ENCODE results near the gene MSX2.

The MSX2 gene

DNA sequence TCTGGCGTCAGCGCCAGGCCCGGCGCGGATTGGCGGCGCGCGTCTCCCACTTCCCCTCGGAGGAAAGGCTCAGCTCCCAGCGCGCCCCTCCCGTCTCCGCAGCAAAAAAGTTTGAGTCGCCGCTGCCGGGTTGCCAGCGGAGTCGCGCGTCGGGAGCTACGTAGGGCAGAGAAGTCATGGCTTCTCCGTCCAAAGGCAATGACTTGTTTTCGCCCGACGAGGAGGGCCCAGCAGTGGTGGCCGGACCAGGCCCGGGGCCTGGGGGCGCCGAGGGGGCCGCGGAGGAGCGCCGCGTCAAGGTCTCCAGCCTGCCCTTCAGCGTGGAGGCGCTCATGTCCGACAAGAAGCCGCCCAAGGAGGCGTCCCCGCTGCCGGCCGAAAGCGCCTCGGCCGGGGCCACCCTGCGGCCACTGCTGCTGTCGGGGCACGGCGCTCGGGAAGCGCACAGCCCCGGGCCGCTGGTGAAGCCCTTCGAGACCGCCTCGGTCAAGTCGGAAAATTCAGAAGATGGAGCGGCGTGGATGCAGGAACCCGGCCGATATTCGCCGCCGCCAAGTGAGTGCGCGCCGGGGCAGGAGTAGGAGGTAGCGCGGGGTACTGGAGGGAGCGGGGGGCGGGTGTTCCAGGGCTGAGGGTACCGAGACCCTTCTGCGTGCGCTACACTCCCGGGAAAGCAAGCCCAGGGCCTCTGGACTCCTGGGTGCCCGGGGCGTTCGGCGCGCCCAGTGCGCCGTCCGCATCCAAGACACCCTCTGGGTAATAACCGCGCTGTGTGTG is at the start of gene MSX2:
Gene MSX2, plus strand, starts transcription at position 99 of the 777 bp plus-strand sequence. Its CDS starts 78 bp downstream, at position 177.
- peak; percentile 15 to 22 for DNase-seq

DNA sequence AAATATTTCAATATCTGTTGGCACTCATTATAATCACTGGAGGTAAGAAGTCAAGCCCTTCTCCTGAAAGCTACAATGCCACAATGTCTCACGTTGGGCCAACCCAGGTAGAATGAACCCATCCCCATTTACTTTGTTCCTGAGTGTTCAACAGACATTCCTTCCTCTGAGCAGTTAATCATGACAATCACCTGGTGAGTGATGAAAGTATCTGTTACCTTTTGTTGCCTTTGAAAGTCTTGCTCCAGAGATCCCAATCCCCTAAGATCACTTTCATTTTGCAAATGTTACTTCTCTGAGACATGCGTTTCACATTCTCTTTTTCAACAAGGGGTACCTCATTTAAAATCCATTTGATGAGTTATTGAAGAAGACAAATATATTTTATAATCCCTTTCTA is 49.3 kb upstream of the MSX2 start:
- DNase-seq: no peak

DNA sequence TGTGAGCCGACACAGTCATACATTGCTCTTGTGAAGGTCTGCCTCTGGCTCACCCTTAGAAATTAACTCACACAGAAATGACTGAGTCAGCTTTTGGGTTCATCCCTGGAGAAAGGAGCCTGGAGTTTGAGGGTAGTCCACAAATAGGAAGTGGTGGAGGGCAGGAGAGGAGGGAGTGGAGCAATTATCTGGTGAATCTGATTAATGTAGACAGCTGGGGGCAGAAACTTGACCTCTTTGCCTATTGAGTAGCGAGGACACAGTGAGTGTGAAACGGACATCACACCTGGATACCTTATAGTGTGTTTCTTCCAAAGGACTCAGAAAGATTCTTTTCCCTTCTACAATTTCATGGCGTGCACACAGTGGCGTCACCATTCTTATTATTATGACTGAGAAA is 48.5 kb upstream of the MSX2 start:
- DNase-seq: no peak

DNA sequence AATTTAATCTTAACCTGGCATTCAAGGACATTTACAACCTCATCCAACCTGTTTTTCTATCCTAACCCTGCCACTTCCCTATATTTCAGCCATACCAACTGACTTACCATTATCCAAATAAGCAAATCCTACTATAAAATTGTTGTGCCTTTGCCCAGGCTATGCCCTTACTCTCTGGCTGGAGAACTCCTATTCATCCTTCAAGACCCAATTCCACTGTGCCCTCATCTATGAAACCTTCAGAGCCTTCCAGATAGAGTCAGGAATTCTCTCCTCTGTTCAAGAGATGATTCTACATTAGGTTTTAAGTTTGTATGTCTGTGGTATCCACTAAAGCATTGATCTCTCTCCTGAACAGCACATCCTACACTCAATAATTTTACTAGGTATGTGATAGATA is 46.3 kb upstream of the MSX2 start:
- no peak for DNase-seq

DNA sequence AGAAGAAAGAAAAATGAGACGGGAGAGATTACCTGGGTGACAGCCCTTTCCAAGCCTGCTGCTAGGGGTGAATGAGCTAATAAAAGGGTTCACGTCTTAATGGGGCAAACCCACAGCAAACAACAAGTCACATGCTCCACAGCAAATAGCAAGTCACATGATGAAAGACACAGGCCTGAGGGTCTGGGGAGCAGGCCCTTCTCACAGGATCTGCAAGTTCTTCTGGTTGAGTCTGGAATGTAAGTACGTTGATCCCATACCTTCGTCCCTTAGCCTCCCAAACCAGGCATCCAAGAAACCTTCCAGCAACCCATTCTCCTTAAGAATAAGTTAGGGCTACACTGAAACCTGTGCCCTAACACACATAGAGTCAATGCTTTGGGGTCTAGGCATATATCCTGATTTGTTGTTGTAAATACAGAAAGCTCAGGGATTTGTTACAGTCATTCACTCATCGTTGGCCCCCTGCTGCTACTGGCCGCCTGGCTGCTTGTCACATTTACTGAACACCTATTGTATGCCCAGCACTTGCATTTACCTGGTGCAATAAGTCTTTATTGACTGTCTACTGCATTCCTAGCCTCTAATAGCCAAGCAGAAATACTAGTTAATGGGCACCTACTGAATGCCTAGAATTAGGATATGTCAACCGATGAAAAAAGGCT is 43.3 kb upstream of the MSX2 start:
- DNase-seq: no peak

DNA sequence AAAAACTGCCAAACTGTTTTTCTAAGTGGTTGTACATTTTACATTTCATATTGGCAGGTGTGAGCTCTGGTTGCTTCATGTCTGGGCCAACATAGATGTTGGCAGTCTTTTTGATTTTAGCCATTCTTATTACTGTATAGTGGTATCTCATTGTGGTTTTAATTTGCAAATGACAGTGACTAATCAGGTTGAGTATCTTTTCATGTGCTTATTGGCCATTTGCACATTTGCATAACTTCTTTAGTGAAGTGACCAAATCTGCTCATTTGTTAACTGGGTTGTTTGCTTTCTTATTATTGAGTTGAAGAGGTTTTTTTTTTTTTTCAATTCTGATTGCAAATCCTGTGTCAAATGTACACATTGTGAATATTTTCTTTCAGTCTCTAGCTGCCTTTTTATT is 36.9 kb upstream of the MSX2 start:
- DNase-seq: no peak

DNA sequence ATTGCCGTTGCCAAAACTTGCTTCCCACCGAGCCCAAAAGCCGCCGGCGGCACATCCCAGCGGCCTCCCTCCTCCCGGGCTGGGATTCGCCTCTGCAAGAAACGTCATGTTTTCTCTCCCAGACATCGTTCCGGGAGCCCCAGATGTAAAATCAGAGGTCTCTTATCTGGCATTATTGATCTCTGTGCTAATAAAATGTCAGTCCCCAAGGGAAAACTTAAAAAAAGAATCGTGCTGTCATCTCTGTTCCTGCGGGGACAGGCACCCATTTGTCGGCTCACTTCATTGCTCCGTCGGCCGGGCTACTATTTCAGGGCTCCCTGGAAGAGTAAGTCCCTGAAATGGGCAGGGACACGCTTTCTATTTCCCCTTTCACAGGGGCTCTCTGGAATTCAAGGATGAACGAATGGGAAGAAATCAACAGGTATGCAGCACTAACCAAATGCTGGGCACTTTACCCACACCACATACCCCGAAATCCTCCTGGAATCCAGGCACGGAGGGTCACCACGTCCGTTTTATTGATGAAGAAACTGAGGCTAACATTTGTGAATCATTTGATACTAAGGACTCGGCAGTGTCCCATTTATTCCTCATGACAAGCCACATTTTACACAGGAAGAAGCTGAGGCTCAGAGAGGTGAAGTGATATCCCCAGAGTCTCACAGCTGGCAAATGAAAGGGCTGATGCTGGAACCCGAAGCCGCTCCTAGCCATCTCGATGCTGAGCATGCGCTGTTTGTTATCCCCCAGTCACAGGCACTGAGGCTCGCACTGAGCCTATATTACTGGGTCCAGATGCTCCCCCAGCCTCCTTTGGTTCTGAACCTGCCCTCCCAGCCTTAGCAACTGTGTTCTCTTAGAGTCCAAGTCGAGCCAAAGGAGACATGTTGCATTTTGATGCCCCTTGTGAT is 35.7 kb upstream of the MSX2 start:
- DNase-seq: no peak

DNA sequence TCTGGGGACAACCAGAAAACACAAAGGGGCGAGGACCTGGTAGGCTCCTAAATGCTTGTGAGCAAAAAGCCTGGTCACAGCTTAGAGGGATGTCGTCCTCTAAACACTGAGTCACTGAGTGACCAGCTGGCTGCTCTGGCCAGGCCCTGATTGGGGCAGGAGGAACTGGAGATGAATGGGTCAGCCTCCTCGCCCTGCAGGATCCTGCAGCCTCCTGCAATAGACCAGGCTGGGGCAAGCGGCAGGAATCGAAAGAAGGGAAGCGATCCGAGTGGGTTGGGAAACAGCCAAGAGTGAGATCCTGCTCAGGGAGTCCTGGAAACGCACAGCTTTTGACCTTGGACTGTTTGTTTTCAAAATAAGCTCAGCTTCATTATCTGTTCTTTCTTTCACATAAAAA is 34.1 kb upstream of the MSX2 start:
- no peak for DNase-seq

DNA sequence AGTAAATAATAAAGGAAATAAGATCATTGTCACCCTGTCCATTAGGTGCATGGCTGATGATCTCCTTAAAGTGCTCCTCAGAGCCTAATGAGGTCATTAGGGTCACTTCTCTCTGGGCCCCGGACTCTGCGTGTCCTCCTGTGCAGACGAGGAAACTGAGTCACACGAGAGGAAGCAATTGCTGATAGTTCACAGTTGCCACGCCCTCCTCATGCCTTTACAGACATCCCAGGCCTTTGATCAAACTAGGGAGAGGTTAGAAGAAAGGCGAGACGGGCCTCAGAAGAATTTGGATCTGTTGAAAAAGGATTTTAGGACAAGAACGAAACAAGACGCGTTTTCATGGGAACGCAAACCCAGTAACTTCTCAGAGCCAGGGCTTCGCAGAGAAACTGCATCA is 32.0 kb upstream of the MSX2 start:
- no peak for DNase-seq

DNA sequence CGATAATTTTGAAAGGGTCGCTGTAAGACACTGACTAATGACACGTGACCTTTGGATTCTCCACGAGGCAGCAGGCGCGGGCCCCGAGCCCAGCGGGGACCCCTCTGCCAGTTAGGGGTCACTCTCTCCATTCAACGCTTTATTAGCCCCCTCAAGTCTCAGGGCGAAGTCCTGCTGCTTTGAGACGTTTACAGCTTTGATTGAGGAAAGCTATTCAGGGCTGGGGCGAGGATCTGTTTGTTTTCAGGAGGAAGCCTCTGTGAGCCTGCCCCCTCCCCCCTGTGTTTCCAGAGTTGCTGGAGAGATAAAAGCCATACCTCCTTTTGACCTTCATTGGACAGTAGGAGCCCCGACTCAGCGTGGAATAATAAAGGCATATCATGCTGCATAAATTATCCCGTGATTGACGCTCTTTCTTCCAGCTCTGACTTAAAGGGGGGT is 31.4 kb upstream of the MSX2 start:
- no peak for DNase-seq

DNA sequence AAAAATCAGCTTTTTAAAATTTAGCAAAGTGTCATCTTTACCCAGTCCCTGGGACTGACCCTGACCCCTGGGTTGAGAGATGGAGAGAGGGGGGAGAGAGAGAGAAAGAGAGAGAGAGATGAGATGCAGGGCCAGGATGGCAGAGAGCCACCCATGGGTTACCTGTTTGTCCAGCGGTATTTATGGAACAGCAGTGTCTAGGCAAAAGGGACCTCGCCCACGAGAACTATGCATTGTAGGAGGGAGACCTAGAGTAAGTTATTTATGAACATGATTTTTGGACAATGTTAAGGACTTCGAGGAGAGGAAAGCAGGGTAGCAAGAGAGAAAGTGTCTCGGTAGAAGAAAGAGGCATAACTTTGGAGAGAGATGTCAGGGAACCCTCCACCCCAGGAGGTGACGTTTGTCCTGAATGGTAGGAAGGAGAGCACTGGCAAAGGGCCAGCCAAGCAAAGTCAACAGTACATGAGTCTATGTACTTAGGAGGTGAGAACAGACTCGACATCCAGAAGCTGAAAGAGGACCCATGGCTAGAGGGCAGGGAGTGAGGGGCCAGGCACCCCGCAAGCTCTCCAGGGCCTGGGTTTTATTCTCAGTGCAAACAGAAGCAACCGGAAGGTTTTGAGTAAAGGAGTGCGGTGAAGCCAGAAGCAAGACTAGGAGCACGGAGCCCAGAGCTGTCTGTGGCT is 30.5 kb upstream of the MSX2 start:
- no peak for DNase-seq

DNA sequence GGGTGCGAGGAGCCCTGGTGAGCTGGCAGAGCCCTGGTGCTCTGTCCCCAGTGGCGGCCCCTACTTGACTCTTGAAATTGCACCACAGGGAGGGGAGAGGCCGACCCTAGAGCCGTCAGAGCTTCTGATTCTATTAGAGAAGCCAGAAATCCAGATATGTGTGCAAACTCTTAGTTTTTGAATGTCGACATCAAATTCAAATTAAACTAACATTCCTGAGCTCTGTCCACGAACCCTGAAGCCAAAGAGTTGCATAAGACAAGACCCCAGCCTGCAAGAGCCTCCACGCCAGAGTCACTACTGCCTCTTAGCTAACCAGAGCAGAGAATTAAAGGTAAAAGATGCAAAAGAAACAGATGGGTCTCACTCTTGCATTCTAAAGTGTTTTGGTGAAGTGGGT is 29.8 kb upstream of the MSX2 start:
- DNase-seq: no peak

DNA sequence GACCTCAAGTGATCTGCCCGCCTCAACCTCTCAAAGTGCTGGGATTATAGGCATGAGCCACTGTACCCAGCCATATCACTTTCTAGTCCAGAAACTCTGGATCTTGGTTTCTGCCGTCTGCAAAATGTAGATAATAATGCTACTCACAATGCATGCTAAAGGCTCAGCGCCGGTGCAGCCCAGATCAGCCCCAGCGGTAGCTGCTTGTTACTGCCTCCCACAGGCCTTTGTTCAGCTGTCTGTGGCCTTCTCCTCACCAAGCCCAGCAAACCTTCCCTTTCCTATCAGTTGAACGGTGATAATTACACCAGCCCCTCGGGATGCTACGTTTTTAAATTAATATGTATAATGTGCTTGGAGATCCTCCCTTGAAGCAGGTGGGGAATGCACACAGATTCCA is 26.2 kb upstream of the MSX2 start:
- DNase-seq: no peak

DNA sequence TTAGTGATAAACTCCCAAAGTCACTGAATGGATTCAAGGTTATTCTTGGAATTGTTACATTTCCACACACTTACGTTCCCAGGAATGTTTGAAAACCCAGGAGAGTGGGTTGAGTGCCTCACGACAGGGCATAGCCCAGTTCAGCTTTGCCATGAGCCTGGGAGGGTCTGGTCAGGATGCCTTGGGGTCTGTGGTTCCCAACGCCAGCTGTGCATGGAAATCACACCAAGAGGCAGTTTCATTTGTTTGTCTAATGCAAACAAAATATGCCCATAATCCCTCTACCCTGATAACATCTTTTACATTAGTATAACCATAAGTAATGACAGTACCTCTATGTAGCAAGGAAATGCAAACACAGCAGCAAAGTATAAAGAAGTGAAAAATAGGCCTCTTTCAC is 25.3 kb upstream of the MSX2 start:
- DNase-seq: no peak

DNA sequence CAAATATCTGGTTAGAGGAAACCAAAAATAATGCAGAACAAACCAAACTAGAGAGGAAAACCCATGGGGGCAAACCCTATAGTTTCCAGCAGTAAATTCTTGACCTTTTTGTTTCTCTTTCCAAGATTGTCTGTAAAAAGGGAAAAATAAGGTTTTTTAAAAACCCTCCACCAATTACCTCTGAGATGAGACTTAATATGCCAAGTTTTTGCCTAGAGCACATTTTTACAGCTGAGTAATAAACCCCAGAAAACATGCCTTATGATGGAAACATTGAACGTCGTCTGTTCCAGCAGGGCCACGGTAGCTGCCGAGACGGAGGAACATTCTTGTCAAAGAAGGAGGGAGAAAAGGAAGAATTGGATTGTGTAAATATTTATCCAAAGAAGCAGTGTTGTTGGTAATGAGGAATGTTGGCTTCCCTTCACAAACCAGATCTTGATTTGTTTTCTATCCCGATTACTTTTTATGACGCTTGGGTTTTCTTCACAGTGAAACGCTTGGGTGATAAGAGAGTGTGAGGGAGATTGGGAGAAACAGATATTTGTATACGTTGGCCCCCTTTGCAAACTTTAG is 17.3 kb upstream of the MSX2 start:
- no peak for DNase-seq

DNA sequence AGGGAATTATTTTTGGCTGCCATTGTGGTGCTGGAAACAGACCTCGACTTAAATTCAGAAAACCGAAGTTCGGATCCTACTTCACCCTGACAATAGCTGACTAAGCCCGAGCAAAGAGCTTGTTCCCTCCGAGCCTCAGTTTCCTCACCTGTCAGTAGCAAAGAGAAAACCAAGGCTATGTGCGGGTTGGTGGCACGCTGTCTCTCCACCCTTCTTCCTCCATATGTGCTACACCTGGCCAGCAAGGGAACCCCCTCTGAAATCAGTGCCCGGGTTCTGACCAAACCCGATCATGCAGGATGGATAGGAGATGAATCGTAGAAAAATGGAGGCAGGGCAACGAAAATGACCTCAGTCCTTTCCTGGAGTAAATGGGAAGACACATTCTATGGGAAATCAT is 16.7 kb upstream of the MSX2 start:
- no peak for DNase-seq

DNA sequence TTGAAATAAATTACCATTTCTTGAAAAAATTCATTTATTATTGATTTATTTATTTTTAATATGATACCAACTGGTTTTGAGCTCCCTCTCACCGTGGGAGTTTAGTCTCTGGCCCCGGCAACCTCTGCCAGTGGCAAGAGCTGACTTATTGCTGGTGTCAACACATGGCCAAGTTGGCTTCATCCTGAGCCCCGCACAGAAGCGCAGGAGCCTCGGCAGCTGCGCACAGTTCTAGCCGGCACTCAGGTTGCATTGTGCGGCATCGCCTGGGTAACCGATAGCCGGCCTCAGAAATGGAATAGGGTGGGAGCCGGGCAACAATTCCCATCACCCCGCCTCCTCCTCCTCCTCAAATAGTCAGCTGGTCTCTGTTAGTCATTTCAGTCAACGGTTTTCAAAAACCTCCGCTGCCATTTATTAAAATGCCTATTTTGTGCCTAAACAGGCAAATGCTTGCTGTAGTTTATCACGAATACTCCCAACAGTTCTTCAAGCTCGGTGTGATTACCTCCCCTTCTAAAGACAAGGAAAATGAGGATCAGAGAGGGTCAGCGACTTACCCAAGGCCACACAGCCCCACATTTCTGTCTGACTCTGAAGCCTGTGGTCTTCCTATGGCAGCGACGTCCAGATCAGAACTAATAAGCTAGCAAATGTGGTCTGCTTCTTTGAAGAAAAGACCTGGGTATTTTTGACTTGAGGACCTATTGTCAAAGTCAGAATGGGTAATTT is 15.7 kb upstream of the MSX2 start:
- DNase-seq: no peak

DNA sequence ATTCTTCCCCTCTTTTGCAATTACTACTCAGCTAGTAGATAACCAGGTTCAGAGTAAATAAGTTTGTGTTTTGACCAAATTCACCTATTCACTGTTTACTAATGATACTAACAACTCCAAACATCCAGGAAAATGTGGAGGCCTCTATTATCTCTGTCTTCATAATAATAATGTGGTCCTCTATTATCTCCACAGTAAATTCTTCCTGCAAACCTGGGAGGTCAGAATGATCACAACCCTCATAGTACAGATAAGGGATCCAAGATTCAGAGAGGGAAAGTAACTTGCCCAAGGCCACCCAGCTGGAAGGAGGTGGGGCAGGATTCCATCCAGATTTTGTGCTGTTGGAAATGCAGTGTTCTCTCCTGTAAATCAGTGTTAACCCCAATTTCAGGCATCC is 9.6 kb upstream of the MSX2 start:
- no peak for DNase-seq

DNA sequence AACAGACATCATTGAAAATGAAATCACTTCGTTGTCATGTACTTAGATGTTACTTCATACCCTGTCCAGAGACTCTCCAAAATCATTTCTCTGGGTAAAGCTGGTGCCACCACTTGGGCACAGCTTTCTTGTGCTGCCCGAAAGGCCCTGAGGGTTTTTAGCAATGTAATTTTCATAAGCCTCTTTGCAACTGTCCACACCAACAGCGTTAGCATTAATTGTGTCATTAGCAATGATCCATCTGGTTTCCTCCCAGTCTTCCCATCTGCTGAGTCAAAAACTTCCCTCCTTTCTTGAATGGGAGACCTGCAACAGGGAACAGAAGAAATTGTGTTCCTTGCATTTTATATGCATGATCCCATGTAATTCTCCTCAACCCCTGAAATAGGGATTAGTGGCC is 8.6 kb upstream of the MSX2 start:
- no peak for DNase-seq

DNA sequence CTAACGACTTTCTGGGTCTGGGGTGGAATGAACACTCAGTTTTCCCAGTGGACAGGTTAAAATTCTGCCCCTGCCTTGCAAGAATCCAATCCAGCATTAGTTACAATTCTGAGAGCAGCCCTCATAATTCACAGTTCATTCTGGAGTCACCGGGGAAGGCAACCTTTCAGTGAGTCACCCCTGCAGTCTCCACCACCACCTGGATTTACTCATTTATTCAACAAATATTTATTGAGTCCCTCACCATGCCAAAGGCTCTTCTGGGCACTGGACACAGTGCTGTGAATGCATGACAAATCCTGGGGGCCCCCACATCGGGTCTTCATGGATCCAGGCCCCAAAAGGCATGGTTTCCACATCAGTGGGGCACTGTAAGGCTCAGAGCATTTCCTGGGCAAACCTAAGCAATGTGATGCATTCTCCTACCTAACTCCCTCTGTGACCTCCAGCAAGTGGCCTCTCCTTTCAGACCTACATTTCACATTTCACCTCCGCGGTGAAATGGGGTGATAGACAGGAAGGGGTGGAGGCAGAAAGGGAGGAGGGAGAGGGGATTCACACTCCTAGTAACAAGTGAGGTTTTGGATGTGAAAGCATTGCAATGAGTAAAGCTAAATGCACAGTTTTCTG is 6.4 kb upstream of the MSX2 start:
- no peak for DNase-seq

DNA sequence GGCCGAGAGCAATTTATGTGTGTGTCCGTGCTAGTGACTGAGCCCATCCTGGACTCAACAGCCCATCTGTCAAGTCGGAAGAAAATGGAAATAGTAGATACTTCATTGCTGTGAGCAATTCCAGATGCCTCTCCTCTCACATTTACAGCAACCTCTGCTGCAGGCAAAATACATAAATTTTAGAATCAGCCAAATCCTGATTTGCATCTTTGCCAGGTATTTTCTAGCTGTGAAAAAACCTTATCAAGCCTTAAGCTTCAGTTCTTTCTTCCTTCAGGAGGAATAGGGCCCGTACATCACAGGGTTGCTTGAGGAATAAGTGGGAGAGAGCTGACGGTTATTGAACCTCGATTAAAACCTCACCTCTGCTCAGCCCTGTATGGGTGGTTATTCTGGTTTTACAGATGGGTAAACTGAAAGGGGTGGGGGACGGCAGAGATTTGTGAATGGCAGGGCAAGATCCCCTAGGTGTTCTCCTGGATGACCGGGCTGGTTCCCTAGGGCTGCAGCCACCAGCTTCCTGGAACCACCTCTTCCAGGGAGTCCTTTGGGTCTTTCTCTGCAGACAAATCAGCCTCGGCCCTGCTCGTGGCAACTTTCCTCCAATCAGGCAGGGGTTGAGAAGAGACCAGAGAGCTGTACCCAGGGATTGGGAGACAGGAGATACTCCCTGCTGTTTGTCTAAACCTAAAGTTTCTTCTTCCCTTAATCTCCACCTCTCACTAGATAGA is 5.3 kb upstream of the MSX2 start:
- DNase-seq: no peak
